HepG2 (cell line): ENCODE results near the gene ARL6IP4. TPM values are rescaled to one million over a fixed set of nuclear protein-coding genes. Genes with fewer than 3 reads are reported as not detected.
A peak's percentile ranks its signal among the peaks of the same experiment; 100 is the strongest.

Experiments used
- ATAC-seq: fragments of 200-7000 bp; cut with Tn5 transposase; 3 replicates; pipeline ENCODE4 v1.9.1; 2020; ENCODE audit warnings: mild to moderate bottlenecking, moderate library complexity
- BruUV-seq: library from RNA; stranded (reverse); fragments of 400-500 nt; replicated peaks from 2 replicates; lab custom pipeline; 2021; lab: Mats Ljungman, UMichigan
- CTCF ChIA-PET: fragments of 300-600 bp; formaldehyde crosslinking; extraction: SDS; loops from one replicate; lab custom pipeline; 2021; ENCODE audit warnings: low total read pairs, inconsistent platforms, low intra/inter-chr PET ratio; lab: Yijun Ruan, JAX
- POLR2A ChIA-PET: fragments of 350-600 bp; sonication (Branson Sonifier 250); formaldehyde crosslinking; loops from one replicate; lab custom pipeline; 2020; ENCODE audit warnings: antibody characterized with exemption, inconsistent platforms; lab: Yijun Ruan, JAX
- DNase-seq: peaks from one replicate; pipeline ENCODE4 v3.0.0-alpha.2; 2015; ENCODE audit warnings: low spot score
- FAIRE-seq: peaks from 3 replicates; lab custom pipeline; 2011; peaks lifted over from hg19 to GRCh38; lab: Jason Lieb, UNC
- H2AFZ ChIP-seq: one replicate; pipeline ENCODE4 v1.6.1; 2011; ENCODE audit warnings: low read length, inconsistent platforms
- H3K27ac ChIP-seq: fragments of 300-600 bp; 3 replicates; pipeline ENCODE4 v1.8.0; 2011; ENCODE audit warnings: mixed run types, mild to moderate bottlenecking, mixed read lengths, low read length, inconsistent platforms; ENCODE audit not compliant: insufficient read depth; ENCODE audit errors: extremely low read length
- H3K27me3 ChIP-seq, 2 experiments: fragments of 200-600 bp in 1 of 2; 2 replicates in 1 of 2; 3 replicates in 1 of 2; pipeline versions ENCODE4 v1.6.0 to v1.8.0; 2011; ENCODE audit warnings: low read length in 2 of 2, mild to moderate bottlenecking in 2 of 2, moderate library complexity in 2 of 2, inconsistent platforms in 1 of 2; ENCODE audit not compliant: insufficient read depth in 2 of 2, control insufficient read depth in 1 of 2
- H3K36me3 ChIP-seq, 2 experiments: fragments of 200-600 bp in 1 of 2; replicated peaks in 1 of 2; 2 replicates in 1 of 2; 3 replicates in 1 of 2; pipeline versions ENCODE4 v1.5.1 to v1.8.0; 2011; ENCODE audit warnings: low read length in 2 of 2, inconsistent platforms in 1 of 2; ENCODE audit not compliant: insufficient read depth in 2 of 2, control insufficient read depth in 1 of 2
- H3K4me1 ChIP-seq: 2 replicates; pipeline ENCODE4 v1.5.1; 2012; ENCODE audit warnings: low read length, inconsistent platforms; ENCODE audit not compliant: insufficient read depth
- H3K4me2 ChIP-seq: 2 replicates; pipeline ENCODE4 v1.6.0; 2011; ENCODE audit warnings: low read depth, low read length, inconsistent platforms
- H3K4me3 ChIP-seq, 3 experiments: fragments of 200-600 bp in 1 of 3; sonication (generic), shearing (Covaris generic) in 1 of 3; replicated peaks in 1 of 3; 2 replicates each; pipeline ENCODE4 v1.5.1; 2011 to 2016; ENCODE audit warnings: low read length in 3 of 3, inconsistent platforms in 2 of 3, low read depth in 2 of 3, mild to moderate bottlenecking in 2 of 3, control low read depth in 1 of 3, mixed read lengths in 1 of 3; ENCODE audit not compliant: insufficient read depth in 1 of 3
- H3K79me2 ChIP-seq: one replicate; pipeline ENCODE4 v1.6.1; 2011; ENCODE audit warnings: low read length, inconsistent platforms; ENCODE audit not compliant: insufficient read depth
- H3K9ac ChIP-seq: 2 replicates; pipeline ENCODE4 v1.6.0; 2011; ENCODE audit warnings: mild to moderate bottlenecking, low read depth, low read length, inconsistent platforms; ENCODE audit not compliant: insufficient read depth
- H3K9me3 ChIP-seq: 2 replicates; pipeline ENCODE4 v1.5.1; 2012; ENCODE audit warnings: mild to moderate bottlenecking, low read length
- H4K20me1 ChIP-seq: 2 replicates; pipeline ENCODE4 v1.6.0; 2011; ENCODE audit warnings: inconsistent platforms, mild to moderate bottlenecking, low read length, moderate library complexity; ENCODE audit not compliant: insufficient read depth
- HNRNPK ChIP-seq: fragments of 200-400 bp; formaldehyde crosslinking; IDR thresholded peaks from 2 replicates; pipeline ENCODE4 v1.6.1; 2018; ENCODE audit warnings: low read length, low read depth, moderate library complexity, mild to moderate bottlenecking; ENCODE audit not compliant: poor library complexity, severe bottlenecking
- ZNF646 ChIP-seq: sonication (generic); formaldehyde crosslinking; IDR thresholded peaks from 2 replicates; pipeline ENCODE4 v1.9.0; 2021; ENCODE audit warnings: mild to moderate bottlenecking, missing genetic modification reagents
- ZNF770 ChIP-seq: sonication (generic); formaldehyde crosslinking; IDR thresholded peaks from 2 replicates; pipeline ENCODE4 v1.5.0; 2020; ENCODE audit warnings: mild to moderate bottlenecking, missing genetic modification reagents
- WGBS: methylation state at CpG from one replicate; pipeline ENCODE4 v1.1.6; 2017; ENCODE audit warnings: low lambda C conversion rate; 5-methylcytosine and 5-hydroxymethylcytosine counted together
- in situ Hi-C: cut with HindIII; loops from 2 replicates; pipeline ENCODE4 v1.10.0; 2017; ENCODE audit warnings: low pct_unique_long_range_greater_than_20kb; ENCODE audit not compliant: extremely low pct_ligation_motif_present
- intact Hi-C: fragments of 100-400 bp; cut with micrococcal nuclease; formaldehyde crosslinking; loops from one replicate; pipeline ENCODE4 v1.10.0; 2022; ENCODE audit not compliant: unreplicated experiment
- polyA plus RNA-seq, 8 experiments: library from polyadenylated mRNA; depleted of rRNA in 3 of 8; stranded (reverse) in 7 of 8; unstranded in 1 of 8; fragments of >200 nt; fragmentation: Illumina TruSeq in 4 of 8; extraction: Trizol in 4 of 8; gene quantifications; 2 replicates each; pipeline versions ENCODE4 v1.2.1 to v1.2.3, GENCODE V29; 2011 to 2016; ENCODE audit warnings: low read depth in 4 of 8, missing spikeins in 1 of 8, mixed read lengths in 1 of 8; ENCODE audit not compliant: insufficient read depth in 1 of 8
- total RNA-seq, 5 experiments: library from RNA; depleted of rRNA; stranded (reverse); fragments of >200 nt; fragmentation: Illumina TruSeq; extraction: Trizol; gene quantifications; 2 replicates each; pipeline ENCODE4 v1.2.3, GENCODE V29; 2016; ENCODE audit warnings: low read depth in 1 of 5
- TF ChIP-seq, protein P1 (sequence below): fragments of 450-650 bp; IDR thresholded peaks from 2 replicates; pipeline ENCODE4 v1.6.1; 2016

The ARL6IP4 gene
- total and polyA plus RNA-seq, 2 of the 13 experiments (the other 11 are each of a cell fraction or from before 2014, with no cell fraction given), result 155 to 220 TPM

DNA sequence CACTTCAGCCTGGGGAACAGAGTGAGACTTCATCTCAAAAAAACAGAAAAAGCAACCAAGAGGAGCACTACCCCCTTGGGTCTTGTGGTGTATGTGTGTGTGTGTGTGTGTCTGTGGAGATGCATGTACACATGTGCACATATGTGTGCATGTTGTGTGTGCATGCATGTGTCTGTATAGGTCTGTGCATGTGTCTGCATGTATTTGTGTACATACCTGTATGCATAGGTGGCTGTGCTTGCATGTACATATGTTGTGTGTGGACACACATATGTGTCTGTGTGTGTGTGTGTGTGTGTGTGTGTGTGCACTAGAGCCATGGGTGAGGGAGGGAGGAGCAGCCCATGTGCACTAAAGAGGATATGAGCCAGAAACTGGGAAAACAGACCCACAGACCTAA, 49.1 kb downstream of the ARL6IP4 start:
- H4K20me1 ChIP-seq, result no peaks in the 10 kb centered on the region
- H3K4me3 ChIP-seq, result no peak overlapping the region
- CTCF ChIA-PET, result no interaction called here
- H3K79me2 ChIP-seq, result no peaks in the 10 kb centered on the region
- no peak overlapping the region for H2AFZ ChIP-seq
- POLR2A ChIA-PET, result no interaction called here
- intact Hi-C loops, result no loop called here
- no peak overlapping the region for H3K9ac ChIP-seq
- peaks cover 8 to 51% of the 10 kb centered on the region in 2 experiments for H3K36me3 ChIP-seq
- TF ChIP-seq, protein P1, sequence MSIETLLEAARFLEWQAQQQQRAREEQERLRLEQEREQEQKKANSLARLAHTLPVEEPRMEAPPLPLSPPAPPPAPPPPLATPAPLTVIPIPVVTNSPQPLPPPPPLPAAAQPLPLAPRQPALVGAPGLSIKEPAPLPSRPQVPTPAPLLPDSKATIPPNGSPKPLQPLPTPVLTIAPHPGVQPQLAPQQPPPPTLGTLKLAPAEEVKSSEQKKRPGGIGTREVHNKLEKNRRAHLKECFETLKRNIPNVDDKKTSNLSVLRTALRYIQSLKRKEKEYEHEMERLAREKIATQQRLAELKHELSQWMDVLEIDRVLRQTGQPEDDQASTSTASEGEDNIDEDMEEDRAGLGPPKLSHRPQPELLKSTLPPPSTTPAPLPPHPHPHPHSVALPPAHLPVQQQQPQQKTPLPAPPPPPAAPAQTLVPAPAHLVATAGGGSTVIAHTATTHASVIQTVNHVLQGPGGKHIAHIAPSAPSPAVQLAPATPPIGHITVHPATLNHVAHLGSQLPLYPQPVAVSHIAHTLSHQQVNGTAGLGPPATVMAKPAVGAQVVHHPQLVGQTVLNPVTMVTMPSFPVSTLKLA, result peak; percentile 78
- no peak for TF ChIP-seq ZNF770 (CRISPR knock-in tag)
- no peaks in the 10 kb centered on the region for H3K9me3 ChIP-seq
- no peak for ATAC-seq
- no peak overlapping the region for H3K4me2 ChIP-seq
- H3K4me1 ChIP-seq, result no peaks in the 10 kb centered on the region
- FAIRE-seq, result no peak
- in situ Hi-C loops, result no loop called here
- H3K27me3 ChIP-seq, result no peaks in the 10 kb centered on the region
- BruUV-seq, result no TSS peak
- DNase-seq, result no peak
- H3K27ac ChIP-seq, result no peak overlapping the region

DNA sequence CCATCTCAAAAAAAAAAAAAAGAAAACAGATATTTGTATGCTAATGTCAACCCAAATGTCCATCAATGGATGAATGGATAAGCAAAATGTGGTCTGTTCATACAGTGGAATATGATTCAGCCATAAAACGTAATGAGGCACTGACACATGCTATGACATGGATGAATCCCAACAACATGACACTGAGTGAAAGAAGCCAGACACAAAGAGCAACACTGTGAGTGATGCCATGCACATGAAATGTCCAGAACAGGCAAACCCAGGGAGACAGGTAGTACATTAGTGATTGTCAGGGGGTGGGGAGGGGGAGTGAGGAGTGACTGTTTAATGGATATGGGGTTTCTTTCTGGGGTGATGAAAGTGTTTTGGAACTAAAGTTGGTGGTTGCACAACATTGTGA, 50.2 kb downstream of the ARL6IP4 start:
- H3K27ac ChIP-seq, result no peak overlapping the region
- BruUV-seq, result no TSS peak
- no peaks in the 10 kb centered on the region for H4K20me1 ChIP-seq
- no peaks in the 10 kb centered on the region for H3K9me3 ChIP-seq
- H3K36me3 ChIP-seq, result peaks cover 8 to 51% of the 10 kb centered on the region in 2 experiments
- H3K4me1 ChIP-seq, result no peaks in the 10 kb centered on the region
- intact Hi-C loops, result no loop called here
- WGBS, result 85% methylated on average over 1 of the region's 1 CpG
- no peak for DNase-seq
- ChIA-PET CTCF (no interaction called here), POLR2A (no interaction called here)
- no peak for ATAC-seq
- no peak overlapping the region for H3K9ac ChIP-seq
- H3K4me2 ChIP-seq, result no peak overlapping the region
- FAIRE-seq, result no peak
- no peak overlapping the region for H3K4me3 ChIP-seq
- TF ChIP-seq HNRNPK (peak; percentile 25), ZNF646 (CRISPR knock-in tag) (no peak)
- no peaks in the 10 kb centered on the region for H3K27me3 ChIP-seq
- H2AFZ ChIP-seq, result no peak overlapping the region
- in situ Hi-C loops, result no loop called here
- H3K79me2 ChIP-seq, result no peaks in the 10 kb centered on the region
